DOHH2 (cell line): ENCODE data around the gene DIP2C.
"Not testable (repeated sequence)": the region's sequence is repeated elsewhere in the genome, so short reads cannot be mapped to it uniquely, and the experiment has no call there.

ENCODE experiments used
- CTCF ChIP-seq: fragments of 200-600 bp; sonication (generic); IDR thresholded peaks from one replicate; pipeline ENCODE4 v1.5.1; 2014; ENCODE audit warnings: antibody characterized with exemption, mild to moderate bottlenecking, low read depth, low read length; ENCODE audit not compliant: poor library complexity, severe bottlenecking
- EZH2phosphoT487 ChIP-seq: fragments of 200-600 bp; sonication (generic); IDR thresholded peaks from 2 replicates; pipeline ENCODE4 v1.6.1; 2017; ENCODE audit warnings: borderline replicate concordance, mild to moderate bottlenecking, antibody characterized with exemption, low read length, moderate library complexity, mixed read lengths

- TF ChIP-seq CTCF, EZH2phosphoT487: not testable (repeated sequence)
Observed at GRCh38 chr10:700183-700582, 10.7 kb upstream of the DIP2C start.
